ENCODE results near the gene TSPAN5.

TSPAN5 gene

DNA sequence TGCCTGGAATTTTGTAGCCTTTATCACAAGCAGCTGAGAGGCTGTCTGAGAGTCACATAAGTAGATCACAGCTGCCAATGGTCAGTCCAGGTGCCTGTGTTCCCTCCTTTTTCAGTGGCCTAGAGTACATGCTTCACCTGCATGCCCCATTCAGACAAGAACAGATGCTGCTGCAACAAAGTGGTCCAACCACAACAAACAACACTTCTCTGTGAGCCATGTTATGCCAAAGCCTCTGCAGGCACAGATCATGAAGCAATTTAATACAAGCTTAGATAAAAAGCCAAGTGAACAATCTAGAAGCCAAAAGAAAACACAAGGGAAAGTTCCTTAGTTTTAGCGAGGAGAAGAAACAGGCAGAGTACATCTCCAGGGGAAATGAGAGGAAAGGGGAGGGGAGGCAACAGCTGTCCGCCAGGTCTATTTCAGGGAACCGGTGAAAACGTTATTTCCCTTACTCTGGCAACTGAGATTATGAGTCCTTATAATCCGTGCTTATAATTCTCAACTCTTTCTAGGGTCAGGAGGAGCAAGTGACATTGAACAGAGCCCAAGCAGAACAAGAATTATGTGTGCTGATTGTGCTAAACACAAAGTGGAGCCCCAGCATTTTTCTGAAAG, 92.6 kb downstream of the TSPAN5 start:
- no peak overlapping the region for H2BK5ac ChIP-seq (ENCODE audit: low read length)
- H2AFZ ChIP-seq (ENCODE audit: low read length), result peak overlapping the region; percentile 32
- H3K9me3 ChIP-seq (replicated peaks in 1 of 2; ENCODE audit: control insufficient read depth in 2 of 2, insufficient read depth in 1 of 2, low read depth in 1 of 2, low read length in 2 of 2), result peaks cover 0 to 2% of the 10 kb centered on the region in 2 donors
- no peak overlapping the region for H4K8ac ChIP-seq (ENCODE audit: low read depth, low read length)
- no peak overlapping the region for H4K91ac ChIP-seq (ENCODE audit: low read depth, low read length, poor library complexity)
- H2BK120ac ChIP-seq (ENCODE audit: low read depth, low read length), result no peak overlapping the region
- no peak overlapping the region for H3K4me3 ChIP-seq (ENCODE audit: low read length in 2 of 2)
- no peaks in the 10 kb centered on the region for H3K27me3 ChIP-seq (ENCODE audit: control insufficient read depth in 3 of 3, insufficient read depth in 3 of 3, low read depth in 1 of 3, low read length in 3 of 3)
- no peak overlapping the region for H3K9ac ChIP-seq (ENCODE audit: low read depth, low read length, poor library complexity)
- H3K18ac ChIP-seq (ENCODE audit: low read length), result no peak overlapping the region
- H3K4ac ChIP-seq (ENCODE audit: low read length), result no peak overlapping the region
- H2BK12ac ChIP-seq (ENCODE audit: low read length), result no peak overlapping the region
- peaks cover 7 to 8% of the 10 kb centered on the region in 2 donors for H3K4me1 ChIP-seq (ENCODE audit: control insufficient read depth in 2 of 2, insufficient read depth in 1 of 2, low read depth in 1 of 2, low read length in 2 of 2)
- no peaks in the 10 kb centered on the region for H3K36me3 ChIP-seq (replicated peaks in 1 of 2; ENCODE audit: control insufficient read depth in 2 of 2, insufficient read depth in 2 of 2, low read length in 2 of 2)
- no peak for DNase-seq (ENCODE audit: low spot score)
- no peaks in the 10 kb centered on the region for H3K79me1 ChIP-seq (ENCODE audit: low read depth, low read length)
- no peak overlapping the region for H3K27ac ChIP-seq (replicated peaks; ENCODE audit: low read length)
- WGBS, 2 donors (ENCODE audit: extremely low coverage in 2 of 2, insufficient read length in 2 of 2, insufficient replicate concordance in 1 of 2), result no CpG with 5 or more reads among the region's 5 CpGs
- H3K4me2 ChIP-seq (ENCODE audit: insufficient read depth, low read length, poor library complexity, severe bottlenecking), result no peak overlapping the region
- H2AK5ac ChIP-seq (ENCODE audit: low read depth, low read length), result no peak overlapping the region
- no peak overlapping the region for H2BK15ac ChIP-seq (ENCODE audit: low read length)
- H3K14ac ChIP-seq (ENCODE audit: low read length), result no peak overlapping the region
- H3K23ac ChIP-seq (ENCODE audit: low read depth, low read length, poor library complexity), result no peak overlapping the region

DNA sequence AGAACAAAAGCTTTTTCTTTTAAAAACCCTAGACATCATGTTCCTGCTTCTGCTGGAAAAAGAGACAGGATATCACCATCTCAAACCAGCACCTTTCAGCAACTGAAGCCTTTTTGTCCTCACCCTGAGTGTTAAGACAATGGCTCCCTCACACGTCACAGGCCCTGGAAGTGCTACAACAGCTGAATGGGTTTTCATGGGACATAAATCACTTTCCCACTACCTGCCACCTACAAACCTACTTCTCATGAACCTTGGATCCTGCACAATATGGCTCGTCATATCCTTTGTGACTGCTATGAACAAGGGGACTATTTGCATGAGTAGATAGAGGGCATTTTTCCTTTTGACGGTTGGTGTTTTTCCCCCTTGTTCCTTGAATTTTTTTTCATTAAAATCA, 93.6 kb downstream of the TSPAN5 start:
- peaks cover 0 to 4% of the 10 kb centered on the region in 2 donors for H3K9me3 ChIP-seq (replicated peaks in 1 of 2; ENCODE audit: control insufficient read depth in 2 of 2, insufficient read depth in 1 of 2, low read depth in 1 of 2, low read length in 2 of 2)
- no peak overlapping the region for H2AK5ac ChIP-seq (ENCODE audit: low read depth, low read length)
- DNase-seq (ENCODE audit: low spot score), result no peak
- H4K8ac ChIP-seq (ENCODE audit: low read depth, low read length), result no peak overlapping the region
- H3K4me2 ChIP-seq (ENCODE audit: insufficient read depth, low read length, poor library complexity, severe bottlenecking), result no peak overlapping the region
- H3K18ac ChIP-seq (ENCODE audit: low read length), result no peak overlapping the region
- H2AFZ ChIP-seq (ENCODE audit: low read length), result no peak overlapping the region
- no peak overlapping the region for H2BK12ac ChIP-seq (ENCODE audit: low read length)
- H3K23ac ChIP-seq (ENCODE audit: low read depth, low read length, poor library complexity), result no peak overlapping the region
- no peak overlapping the region for H4K91ac ChIP-seq (ENCODE audit: low read depth, low read length, poor library complexity)
- no peaks in the 10 kb centered on the region for H3K36me3 ChIP-seq (replicated peaks in 1 of 2; ENCODE audit: control insufficient read depth in 2 of 2, insufficient read depth in 2 of 2, low read length in 2 of 2)
- no peak overlapping the region for H2BK5ac ChIP-seq (ENCODE audit: low read length)
- no peaks in the 10 kb centered on the region for H3K79me1 ChIP-seq (ENCODE audit: low read depth, low read length)
- H2BK15ac ChIP-seq (ENCODE audit: low read length), result no peak overlapping the region
- WGBS, 2 donors (ENCODE audit: extremely low coverage in 2 of 2, insufficient read length in 2 of 2, insufficient replicate concordance in 1 of 2), result no CpG with 5 or more reads among the region's 3 CpGs
- H3K4me3 ChIP-seq (ENCODE audit: low read length in 2 of 2), result no peak overlapping the region
- no peak overlapping the region for H3K27ac ChIP-seq (replicated peaks; ENCODE audit: low read length)
- no peaks in the 10 kb centered on the region for H3K27me3 ChIP-seq (ENCODE audit: control insufficient read depth in 3 of 3, insufficient read depth in 3 of 3, low read depth in 1 of 3, low read length in 3 of 3)
- H3K4me1 ChIP-seq (ENCODE audit: control insufficient read depth in 2 of 2, insufficient read depth in 1 of 2, low read depth in 1 of 2, low read length in 2 of 2), result peaks cover 7 to 8% of the 10 kb centered on the region in 2 donors
- H3K14ac ChIP-seq (ENCODE audit: low read length), result no peak overlapping the region
- H3K4ac ChIP-seq (ENCODE audit: low read length), result no peak overlapping the region
- H3K9ac ChIP-seq (ENCODE audit: low read depth, low read length, poor library complexity), result no peak overlapping the region
- no peak overlapping the region for H2BK120ac ChIP-seq (ENCODE audit: low read depth, low read length)

DNA sequence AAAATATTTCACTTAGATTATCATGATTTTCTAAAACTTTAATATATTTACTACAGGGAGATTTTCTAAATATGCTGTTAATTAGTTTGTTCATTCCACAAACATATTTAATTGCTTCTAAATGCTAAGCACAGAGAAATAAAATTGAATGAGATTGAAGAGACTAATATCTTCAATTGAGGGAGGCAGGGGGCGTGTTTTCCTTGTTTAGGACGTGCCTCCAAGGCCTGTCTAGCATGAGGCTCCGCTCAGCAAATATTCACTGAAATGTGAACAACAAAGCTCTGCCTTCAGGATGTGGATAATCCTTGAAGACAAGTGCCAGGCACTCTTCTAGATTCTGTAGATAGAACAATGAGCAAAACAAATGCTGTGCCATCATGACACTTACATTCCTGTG, 98.1 kb downstream of the TSPAN5 start:
- peaks cover 0 to 4% of the 10 kb centered on the region in 2 donors for H3K9me3 ChIP-seq (replicated peaks in 1 of 2; ENCODE audit: control insufficient read depth in 2 of 2, insufficient read depth in 1 of 2, low read depth in 1 of 2, low read length in 2 of 2)
- H2BK12ac ChIP-seq (ENCODE audit: low read length), result no peak overlapping the region
- no CpG with 5 or more reads among the region's 3 CpGs for WGBS, 2 donors (ENCODE audit: extremely low coverage in 2 of 2, insufficient read length in 2 of 2, insufficient replicate concordance in 1 of 2)
- no peak overlapping the region for H2AK5ac ChIP-seq (ENCODE audit: low read depth, low read length)
- H3K79me1 ChIP-seq (ENCODE audit: low read depth, low read length), result no peaks in the 10 kb centered on the region
- H3K4me2 ChIP-seq (ENCODE audit: insufficient read depth, low read length, poor library complexity, severe bottlenecking), result no peak overlapping the region
- H3K4ac ChIP-seq (ENCODE audit: low read length), result no peak overlapping the region
- no peak for DNase-seq (ENCODE audit: low spot score)
- H3K9ac ChIP-seq (ENCODE audit: low read depth, low read length, poor library complexity), result no peak overlapping the region
- H4K91ac ChIP-seq (ENCODE audit: low read depth, low read length, poor library complexity), result no peak overlapping the region
- no peak overlapping the region for H4K8ac ChIP-seq (ENCODE audit: low read depth, low read length)
- H3K4me1 ChIP-seq (ENCODE audit: control insufficient read depth in 2 of 2, insufficient read depth in 1 of 2, low read depth in 1 of 2, low read length in 2 of 2), result peaks cover 2 to 7% of the 10 kb centered on the region in 2 donors
- no peaks in the 10 kb centered on the region for H3K36me3 ChIP-seq (replicated peaks in 1 of 2; ENCODE audit: control insufficient read depth in 2 of 2, insufficient read depth in 2 of 2, low read length in 2 of 2)
- no peak overlapping the region for H3K18ac ChIP-seq (ENCODE audit: low read length)
- H3K4me3 ChIP-seq (ENCODE audit: low read length in 2 of 2), result no peak overlapping the region
- no peak overlapping the region for H3K27ac ChIP-seq (replicated peaks; ENCODE audit: low read length)
- no peak overlapping the region for H2BK15ac ChIP-seq (ENCODE audit: low read length)
- H3K23ac ChIP-seq (ENCODE audit: low read depth, low read length, poor library complexity), result no peak overlapping the region
- no peak overlapping the region for H2BK5ac ChIP-seq (ENCODE audit: low read length)
- H2BK120ac ChIP-seq (ENCODE audit: low read depth, low read length), result no peak overlapping the region
- no peak overlapping the region for H2AFZ ChIP-seq (ENCODE audit: low read length)
- H3K14ac ChIP-seq (ENCODE audit: low read length), result no peak overlapping the region
- H3K27me3 ChIP-seq (ENCODE audit: control insufficient read depth in 3 of 3, insufficient read depth in 3 of 3, low read depth in 1 of 3, low read length in 3 of 3), result no peaks in the 10 kb centered on the region

DNA sequence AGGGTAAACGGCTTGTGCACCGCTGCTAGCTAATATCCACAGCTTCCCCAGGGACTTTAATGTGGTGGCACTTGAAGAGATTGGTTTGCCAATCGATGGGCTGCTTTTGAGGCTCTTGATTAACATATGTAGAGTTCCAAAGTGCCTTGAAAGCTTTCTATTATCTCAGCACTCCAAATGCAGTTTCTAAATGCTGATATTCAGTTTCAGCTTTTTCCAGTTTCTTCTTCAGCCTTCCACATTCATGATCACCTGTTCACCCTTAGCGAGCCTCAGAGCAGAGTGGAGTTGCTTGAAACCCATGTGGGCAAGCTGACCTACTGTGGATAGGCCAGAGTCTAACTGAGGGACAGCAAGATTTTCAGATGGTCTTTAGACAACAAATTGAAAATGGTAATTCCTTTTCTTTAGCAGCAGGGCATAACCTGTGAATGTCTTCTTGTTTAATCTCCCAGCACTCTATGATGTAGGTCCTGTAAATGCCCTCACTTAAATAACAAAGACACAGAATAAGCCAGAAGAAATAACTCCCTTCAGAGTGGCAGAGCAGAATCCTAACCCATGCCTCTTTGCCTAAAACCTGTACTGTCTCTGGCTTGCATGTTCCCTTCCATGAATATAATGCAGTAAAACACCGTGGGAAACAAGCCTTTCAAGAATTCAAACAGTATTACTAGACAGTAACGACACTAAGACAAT, 99.8 kb downstream of the TSPAN5 start:
- Histone ChIP-seq H3K4me2 (ENCODE audit: insufficient read depth, low read length, poor library complexity, severe bottlenecking) (no peak overlapping the region), H3K23ac (ENCODE audit: low read depth, low read length, poor library complexity) (no peak overlapping the region), H3K9ac (ENCODE audit: low read depth, low read length, poor library complexity) (no peak overlapping the region), H2BK15ac (ENCODE audit: low read length) (no peak overlapping the region), H3K27ac (replicated peaks; ENCODE audit: low read length) (no peak overlapping the region), H3K4me1 (ENCODE audit: control insufficient read depth in 2 of 2, insufficient read depth in 1 of 2, low read depth in 1 of 2, low read length in 2 of 2) (peaks cover 2 to 4% of the 10 kb centered on the region in 2 donors), H2AK5ac (ENCODE audit: low read depth, low read length) (no peak overlapping the region), H3K36me3 (replicated peaks in 1 of 2; ENCODE audit: control insufficient read depth in 2 of 2, insufficient read depth in 2 of 2, low read length in 2 of 2) (no peaks in the 10 kb centered on the region), H2BK5ac (ENCODE audit: low read length) (no peak overlapping the region), H4K8ac (ENCODE audit: low read depth, low read length) (no peak overlapping the region), H2BK12ac (ENCODE audit: low read length) (no peak overlapping the region), H3K14ac (ENCODE audit: low read length) (no peak overlapping the region), H2AFZ (ENCODE audit: low read length) (no peak overlapping the region), H3K4ac (ENCODE audit: low read length) (no peak overlapping the region), H3K18ac (ENCODE audit: low read length) (no peak overlapping the region), H3K79me1 (ENCODE audit: low read depth, low read length) (no peaks in the 10 kb centered on the region), H3K4me3 (ENCODE audit: low read length in 2 of 2) (no peak overlapping the region), H3K9me3 (replicated peaks in 1 of 2; ENCODE audit: control insufficient read depth in 2 of 2, insufficient read depth in 1 of 2, low read depth in 1 of 2, low read length in 2 of 2) (peaks cover 0 to 4% of the 10 kb centered on the region in 2 donors), H2BK120ac (ENCODE audit: low read depth, low read length) (no peak overlapping the region), H3K27me3 (ENCODE audit: control insufficient read depth in 3 of 3, insufficient read depth in 3 of 3, low read depth in 1 of 3, low read length in 3 of 3) (no peaks in the 10 kb centered on the region), H4K91ac (ENCODE audit: low read depth, low read length, poor library complexity) (no peak overlapping the region)
- no CpG with 5 or more reads among the region's 6 CpGs for WGBS, 2 donors (ENCODE audit: extremely low coverage in 2 of 2, insufficient read length in 2 of 2, insufficient replicate concordance in 1 of 2)
- no peak for DNase-seq (ENCODE audit: low spot score)
